Fibroblast of upper back skin (primary cell): ENCODE measurements around the gene RNF152.

Experiments used
- DNase-seq: peaks from one replicate; pipeline ENCODE4 v3.0.0-alpha.2; 2013

Gene RNF152

GRCh38 chr18:61893971-61894750 lies 1.4 kb upstream of the RNF152 start:
- peak; percentile 71 for DNase-seq

GRCh38 chr18:61893309-61893970 lies 633 bp upstream of the RNF152 start:
- peak; percentile 40 for DNase-seq

GRCh38 chr18:61891894-61892293 lies 913 bp downstream of the RNF152 start:
- no peak for DNase-seq

- no peak for DNase-seq
Measured at GRCh38 chr18:61891271-61891670, 1.5 kb downstream of the RNF152 start.

GRCh38 chr18:61890344-61890743 lies 2.5 kb downstream of the RNF152 start:
- DNase-seq: no peak

- no peak for DNase-seq
Measured at GRCh38 chr18:61889541-61889940, 3.3 kb downstream of the RNF152 start.

- no peak for DNase-seq
Measured at GRCh38 chr18:61888622-61889021, 4.2 kb downstream of the RNF152 start.

- no peak for DNase-seq
Measured at GRCh38 chr18:61887838-61888237, 5.0 kb downstream of the RNF152 start.

- no peak for DNase-seq
Measured at GRCh38 chr18:61883547-61883946, 9.3 kb downstream of the RNF152 start.

- DNase-seq: peak; percentile 62
Measured at GRCh38 chr18:61882296-61883004, 10.4 kb downstream of the RNF152 start.

- DNase-seq: no peak
Measured at GRCh38 chr18:61876899-61877298, 15.9 kb downstream of the RNF152 start.

GRCh38 chr18:61870151-61870550 lies 22.7 kb downstream of the RNF152 start:
- DNase-seq: peak; percentile 81

- no peak for DNase-seq
Measured at GRCh38 chr18:61869636-61870035, 23.2 kb downstream of the RNF152 start.

- DNase-seq: peak; percentile 22
Measured at GRCh38 chr18:61865466-61866175, 27.2 kb downstream of the RNF152 start.

GRCh38 chr18:61861372-61861771 lies 31.4 kb downstream of the RNF152 start:
- no peak for DNase-seq

GRCh38 chr18:61860302-61860701 lies 32.5 kb downstream of the RNF152 start:
- no peak for DNase-seq

GRCh38 chr18:61859113-61859512 lies 33.7 kb downstream of the RNF152 start:
- DNase-seq: no peak

GRCh38 chr18:61856678-61857077 lies 36.1 kb downstream of the RNF152 start:
- no peak for DNase-seq

GRCh38 chr18:61855449-61856378 lies 37.1 kb downstream of the RNF152 start:
- no peak for DNase-seq

GRCh38 chr18:61854578-61855448 lies 38.0 kb downstream of the RNF152 start:
- no peak for DNase-seq

GRCh38 chr18:61853855-61854254 lies 39.0 kb downstream of the RNF152 start:
- no peak for DNase-seq
